Measurements from ENCODE around the gene HOXB2.

The HOXB2 gene

DNA sequence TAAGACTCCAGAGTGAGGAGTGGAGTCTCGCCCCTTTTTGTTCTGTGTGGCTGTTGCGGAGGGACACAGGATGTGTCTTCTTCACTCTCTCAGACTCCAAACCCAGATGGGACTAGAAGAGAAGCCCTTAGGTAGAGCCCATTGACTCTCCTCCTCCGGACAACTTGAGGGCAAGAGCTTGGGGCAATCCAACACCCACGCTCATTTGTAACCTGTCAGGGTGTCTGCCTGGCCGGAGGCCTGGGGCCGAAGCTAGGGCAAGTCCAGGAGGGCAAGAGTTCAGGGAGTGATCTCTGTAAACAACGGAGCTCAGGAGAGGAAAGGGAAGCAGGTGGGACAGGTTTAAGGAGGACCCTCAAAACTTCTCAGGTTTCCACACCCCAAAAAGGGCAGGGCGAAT lies 12.6 kb downstream of the HOXB2 start:
- no peak for TF ChIP-seq ZNF600 (tag by site-specific recombination; IDR thresholded peaks at IDR 0.05)
- no peak for TF ChIP-seq ZNF404 (tag by site-specific recombination; IDR thresholded peaks at IDR 0.05)
- no peak for TF ChIP-seq GLIS2 (tag by site-specific recombination; IDR thresholded peaks at IDR 0.05)
- TF ChIP-seq ZNF623 (tag by site-specific recombination; IDR thresholded peaks at IDR 0.05), result no peak
- ChIA-PET POLR2A (interaction anchor here (1.6 kb wide), 1 partner anchor 9 kb away, joined by 8 read pairs; no protein-coding TSS in a partner anchor), CTCF (interaction anchor here (0.7 to 1.9 kb wide), 4 partner anchors 9 to 196 kb away, joined by 3 to 6 read pairs (median 4); no protein-coding TSS in a partner anchor)
- no peaks in the 10 kb centered on the region; the same call in 1 of the 2 replicates for H3K4me1 ChIP-seq (ENCODE audit: control insufficient read depth, insufficient read depth, low read length)
- H3K27ac ChIP-seq (ENCODE audit: extremely low read depth, low read depth, low read length), result no peak overlapping the region
- no peak overlapping the region for H3K4me3 ChIP-seq (ENCODE audit: low read depth, low read length)
- H3K36me3 ChIP-seq (ENCODE audit: control insufficient read depth in 2 of 2, insufficient read depth in 1 of 2, low read length in 2 of 2), result no peaks in the 10 kb centered on the region
- no peaks in the 10 kb centered on the region for H3K9me3 ChIP-seq (ENCODE audit: control insufficient read depth, insufficient read depth, low read depth, low read length)

DNA sequence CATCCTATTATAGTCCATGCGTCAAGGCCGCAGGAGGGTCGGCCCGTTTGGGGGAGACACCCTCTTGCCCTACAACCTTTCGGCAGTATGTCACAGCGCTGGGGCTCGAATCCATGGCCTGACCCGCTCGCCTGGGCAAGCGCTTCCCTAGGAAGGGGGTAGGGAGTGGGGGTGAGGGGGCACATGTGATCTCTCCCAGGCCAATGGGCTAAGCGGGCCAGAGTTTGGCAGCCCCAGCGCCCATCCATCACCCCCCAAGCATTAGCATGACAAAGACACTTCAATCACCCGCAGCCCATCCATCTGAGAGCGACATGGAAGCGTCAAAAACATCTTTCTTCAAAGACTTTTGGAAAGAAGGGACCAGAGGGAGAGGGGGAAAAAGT lies 14.0 kb downstream of the HOXB2 start, which contains the start of gene HOXB1:
Gene HOXB1, minus strand, starts transcription at position 125 of the 386 bp plus-strand sequence. Its CDS starts 107 bp downstream, at position 18.
- ChIA-PET POLR2A (interaction anchor here (0.9 kb wide), 1 partner anchor 24 kb away, joined by 3 read pairs; no protein-coding TSS in a partner anchor), CTCF (no interaction called here)
- Histone ChIP-seq H3K4me1 (ENCODE audit: control insufficient read depth, insufficient read depth, low read length) (no peaks in the 10 kb centered on the region; the same call in 1 of the 2 replicates), H3K27ac (ENCODE audit: extremely low read depth, low read depth, low read length) (no peak within 1 kb of the TSS), H3K4me3 (ENCODE audit: low read depth, low read length) (no peak within 1 kb of the TSS), H3K36me3 (ENCODE audit: control insufficient read depth in 2 of 2, insufficient read depth in 1 of 2, low read length in 2 of 2) (no peaks in the 10 kb centered on the region), H3K9me3 (ENCODE audit: control insufficient read depth, insufficient read depth, low read depth, low read length) (no peaks in the 10 kb centered on the region)
- no peak for TF ChIP-seq ZNF157 (tag by site-specific recombination; IDR thresholded peaks at IDR 0.05)
- TF ChIP-seq ZNF654 (tag by site-specific recombination; IDR thresholded peaks at IDR 0.05; ENCODE audit: low read depth), result no peak
- no peak for TF ChIP-seq TSHZ1 (tag by site-specific recombination; IDR thresholded peaks at IDR 0.05; ENCODE audit: borderline replicate concordance)
- TF ChIP-seq ZNF580 (tag by site-specific recombination; IDR thresholded peaks at IDR 0.05), result no peak
- TF ChIP-seq ZNF626 (tag by site-specific recombination; IDR thresholded peaks at IDR 0.05), result no peak
- TF ChIP-seq ELK4 (IDR thresholded peaks at IDR 0.05; ENCODE audit: borderline replicate concordance, low read depth, low read length), result no peak

DNA sequence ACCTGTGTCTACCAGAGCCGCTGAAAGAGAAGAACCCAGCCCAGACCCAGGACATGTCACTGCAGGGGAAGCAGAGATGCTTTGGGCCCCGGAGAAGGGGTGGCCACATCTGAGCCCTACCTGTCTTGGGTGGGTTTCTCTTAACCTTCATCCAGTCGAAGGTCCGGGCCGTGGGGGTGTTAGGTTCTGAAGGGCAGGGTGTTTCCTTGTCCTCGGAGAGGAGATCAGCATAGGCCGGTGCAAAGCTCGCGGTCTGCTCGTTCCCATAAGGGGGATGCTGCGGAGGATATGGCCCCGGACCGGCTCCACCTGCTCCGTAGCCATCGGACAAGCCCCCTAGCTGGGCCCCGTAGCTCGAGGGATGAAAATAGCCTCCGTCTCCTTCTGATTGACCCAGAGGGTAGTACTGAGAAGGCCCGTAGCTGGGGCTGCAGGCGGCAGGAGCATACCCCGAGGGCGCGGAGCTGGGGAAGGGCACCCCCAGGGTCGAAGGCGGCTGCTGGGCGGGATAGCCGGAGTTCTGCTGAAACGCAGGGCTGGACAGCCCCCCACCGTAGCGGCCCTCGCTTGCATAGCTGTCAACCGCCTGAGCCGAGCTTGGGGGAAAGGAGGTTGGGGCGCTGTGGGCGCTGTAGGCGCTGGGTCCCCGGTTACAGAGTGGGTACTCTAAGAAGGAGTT lies 14.6 kb downstream of the HOXB2 start:
- POLR2A ChIA-PET, result interaction anchor here (0.6 to 0.9 kb wide), 2 partner anchors 8 to 23 kb away, joined by 3 to 4 read pairs; no protein-coding TSS in a partner anchor

More for the DNA sequence above, 14.6 kb downstream of the HOXB2 start:
- TF ChIP-seq ZFP69B (tag by site-specific recombination; IDR thresholded peaks at IDR 0.05) (no peak), ZNF140 (tag by site-specific recombination; IDR thresholded peaks at IDR 0.05) (no peak), ZNF558 (tag by site-specific recombination; IDR thresholded peaks at IDR 0.05) (no peak), HOXA7 (CRISPR knock-in tag; IDR thresholded peaks at IDR 0.05; ENCODE audit: borderline replicate concordance) (no peak), YY1 (tag by site-specific recombination; IDR thresholded peaks at IDR 0.05) (no peak), INSM2 (tag by site-specific recombination; IDR thresholded peaks at IDR 0.05) (no peak), ZNF121 (tag by site-specific recombination; IDR thresholded peaks at IDR 0.05) (no peak), ZBTB17 (tag by site-specific recombination; IDR thresholded peaks at IDR 0.05) (no peak), ZSCAN23 (tag by site-specific recombination; IDR thresholded peaks at IDR 0.05) (no peak), KLF10 (tag by site-specific recombination; IDR thresholded peaks at IDR 0.05) (no peak)
- TF ChIP-seq, protein P1, sequence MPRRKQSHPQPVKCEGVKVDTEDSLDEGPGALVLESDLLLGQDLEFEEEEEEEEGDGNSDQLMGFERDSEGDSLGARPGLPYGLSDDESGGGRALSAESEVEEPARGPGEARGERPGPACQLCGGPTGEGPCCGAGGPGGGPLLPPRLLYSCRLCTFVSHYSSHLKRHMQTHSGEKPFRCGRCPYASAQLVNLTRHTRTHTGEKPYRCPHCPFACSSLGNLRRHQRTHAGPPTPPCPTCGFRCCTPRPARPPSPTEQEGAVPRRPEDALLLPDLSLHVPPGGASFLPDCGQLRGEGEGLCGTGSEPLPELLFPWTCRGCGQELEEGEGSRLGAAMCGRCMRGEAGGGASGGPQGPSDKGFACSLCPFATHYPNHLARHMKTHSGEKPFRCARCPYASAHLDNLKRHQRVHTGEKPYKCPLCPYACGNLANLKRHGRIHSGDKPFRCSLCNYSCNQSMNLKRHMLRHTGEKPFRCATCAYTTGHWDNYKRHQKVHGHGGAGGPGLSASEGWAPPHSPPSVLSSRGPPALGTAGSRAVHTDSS (tag by site-specific recombination; IDR thresholded peaks at IDR 0.05), result no peak
- Histone ChIP-seq H3K9me3 (ENCODE audit: control insufficient read depth, insufficient read depth, low read depth, low read length) (no peaks in the 10 kb centered on the region), H3K4me3 (ENCODE audit: low read depth, low read length) (no peak overlapping the region), H3K4me1 (ENCODE audit: control insufficient read depth, insufficient read depth, low read length) (no peaks in the 10 kb centered on the region; the same call in 1 of the 2 replicates), H3K27ac (ENCODE audit: extremely low read depth, low read depth, low read length) (no peak overlapping the region), H3K36me3 (ENCODE audit: control insufficient read depth in 2 of 2, insufficient read depth in 1 of 2, low read length in 2 of 2) (no peaks in the 10 kb centered on the region)
- CTCF ChIA-PET, result interaction anchor here (0.6 kb wide), 1 partner anchor 449 kb away, joined by 3 read pairs; no protein-coding TSS in a partner anchor
